Neural cell (in vitro differentiated cells): ENCODE measurements around the gene TEX14. TPM values are rescaled to one million over a fixed set of nuclear protein-coding genes. Genes with fewer than 3 reads are reported as not detected.

Experiments
- H2AFZ ChIP-seq: fragments of 200-600, 300-800 bp; sonication (generic), shearing (Covaris generic); 2 replicates; pipeline ENCODE4 v1.6.0; 2014; ENCODE audit warnings: low read depth, mild to moderate bottlenecking, antibody characterized with exemption, low read length, moderate library complexity
- H3F3A ChIP-seq: fragments of 200-600 bp; shearing (Covaris generic); 2 replicates; pipeline ENCODE4 v1.6.1; 2016; ENCODE audit warnings: mild to moderate bottlenecking, moderate library complexity, mixed read lengths, antibody characterized with exemption, low read length; ENCODE audit not compliant: insufficient read depth, poor library complexity, severe bottlenecking
- H3K27ac ChIP-seq: fragments of 200-600, 300-800 bp; sonication (generic), shearing (Covaris generic); 2 replicates; pipeline ENCODE4 v1.5.1; 2014; ENCODE audit warnings: mild to moderate bottlenecking, low read length, moderate library complexity
- H3K27me3 ChIP-seq: fragments of 300-800, 200-600 bp; sonication (generic), shearing (Covaris generic); 2 replicates; pipeline ENCODE4 v1.6.0; 2014; ENCODE audit warnings: mild to moderate bottlenecking, low read depth, low read length, moderate library complexity; ENCODE audit not compliant: insufficient read depth
- H3K36me3 ChIP-seq: fragments of 300-800, 200-600 bp; sonication (generic), shearing (Covaris generic); 2 replicates; pipeline ENCODE4 v1.5.1; 2014; ENCODE audit warnings: mild to moderate bottlenecking, antibody characterized with exemption, low read length, moderate library complexity; ENCODE audit not compliant: insufficient read depth
- H3K4me2 ChIP-seq: fragments of 300-800, 200-600 bp; sonication (generic), shearing (Covaris generic); 2 replicates; pipeline ENCODE4 v1.6.0; 2014; ENCODE audit warnings: mild to moderate bottlenecking, low read length
- H3K4me3 ChIP-seq: fragments of 300-800, 200-600 bp; sonication (generic), shearing (Covaris generic); 2 replicates; pipeline ENCODE4 v1.5.1; 2014; ENCODE audit warnings: mild to moderate bottlenecking, low read length, moderate library complexity
- H3K79me2 ChIP-seq: fragments of 200-600 bp; shearing (Covaris generic); replicated peaks from 2 replicates; pipeline ENCODE4 v1.6.0; 2014; ENCODE audit warnings: mild to moderate bottlenecking, low read length, moderate library complexity; ENCODE audit not compliant: insufficient read depth
- H3K9ac ChIP-seq: fragments of 300-800, 200-600 bp; sonication (generic), shearing (Covaris generic); 2 replicates; pipeline ENCODE4 v1.6.1; 2016; ENCODE audit warnings: mild to moderate bottlenecking, low read length, mixed read lengths
- H3K9me2 ChIP-seq: fragments of 200-600 bp; shearing (Covaris generic); 2 replicates; pipeline ENCODE4 v1.6.1; 2016; ENCODE audit warnings: mild to moderate bottlenecking, low read length, mixed read lengths; ENCODE audit not compliant: insufficient read depth
- H3K9me3 ChIP-seq: fragments of 200-600, 300-800 bp; sonication (generic), shearing (Covaris generic); 2 replicates; pipeline ENCODE4 v1.6.1; 2016; ENCODE audit warnings: mild to moderate bottlenecking, mixed run types, low read length, moderate library complexity, mixed read lengths
- H4K20me1 ChIP-seq: fragments of 200-600 bp; shearing (Covaris generic); 2 replicates; pipeline ENCODE4 v1.6.1; 2016; ENCODE audit warnings: mild to moderate bottlenecking, mixed run types; ENCODE audit not compliant: insufficient read depth
- EP300 ChIP-seq: fragments of 450-650 bp; conservative IDR thresholded peaks from 2 replicates; pipeline ENCODE4 v1.6.1; 2014; ENCODE audit warnings: antibody characterized with exemption, mild to moderate bottlenecking, moderate library complexity; ENCODE audit not compliant: poor library complexity, severe bottlenecking
- EZH2 ChIP-seq: fragments of 200-600, 300-800 bp; shearing (Covaris generic), sonication (generic); IDR thresholded peaks from 2 replicates; pipeline ENCODE4 v1.6.1; 2014; ENCODE audit warnings: antibody characterized with exemption, low read length, borderline replicate concordance, mild to moderate bottlenecking; ENCODE audit not compliant: insufficient read depth, poor library complexity, severe bottlenecking
- MXI1 ChIP-seq: fragments of 450-650 bp; conservative IDR thresholded peaks from 2 replicates; pipeline ENCODE4 v1.6.1; 2014; ENCODE audit warnings: antibody characterized with exemption, mild to moderate bottlenecking; ENCODE audit not compliant: poor library complexity, severe bottlenecking
- POLR2AphosphoS5 ChIP-seq: IDR thresholded peaks from 2 replicates; pipeline ENCODE4 v1.6.1; 2012
- RAD21 ChIP-seq: fragments of 450-650 bp; conservative IDR thresholded peaks from 2 replicates; pipeline ENCODE4 v1.6.1; 2014; ENCODE audit warnings: antibody characterized with exemption, mild to moderate bottlenecking, moderate library complexity
- SMC3 ChIP-seq: fragments of 450-650 bp; conservative IDR thresholded peaks from 2 replicates; pipeline ENCODE4 v1.6.1; 2014; ENCODE audit warnings: antibody characterized with exemption, mild to moderate bottlenecking, moderate library complexity; ENCODE audit not compliant: poor library complexity
- TAF1 ChIP-seq: IDR thresholded peaks from 2 replicates; pipeline ENCODE4 v1.6.1; 2012; ENCODE audit warnings: low read depth
- polyA plus RNA-seq: library from polyadenylated mRNA; depleted of rRNA; stranded (reverse); fragments of >200 nt; gene quantifications from 2 replicates; pipeline ENCODE4 v1.2.3, GENCODE V29; 2014
- TF ChIP-seq, protein P1 (sequence below): IDR thresholded peaks from 2 replicates; pipeline ENCODE4 v1.6.1; 2012; ENCODE audit warnings: borderline replicate concordance
- TF ChIP-seq, protein P2 (sequence below): fragments of 450-650 bp; IDR thresholded peaks from 2 replicates; pipeline ENCODE4 v1.5.1; 2014; ENCODE audit warnings: antibody characterized with exemption, mild to moderate bottlenecking, moderate library complexity; ENCODE audit not compliant: poor library complexity, severe bottlenecking

TEX14 gene
- polyA plus RNA-seq, 1 donor from 2014 or later = 1.4 TPM

- Histone ChIP-seq H3K27ac (no peak overlapping the region), H3K79me2 (no peaks in the 10 kb centered on the region), H2AFZ (no peak overlapping the region), H3F3A (no peaks in the 10 kb centered on the region), H3K9ac (no peak overlapping the region), H3K36me3 (no peaks in the 10 kb centered on the region), H4K20me1 (no peaks in the 10 kb centered on the region), H3K4me3 (no peak overlapping the region), H3K27me3 (no peaks in the 10 kb centered on the region), H3K9me2 (no peaks in the 10 kb centered on the region), H3K4me2 (no peak overlapping the region), H3K9me3 (no peaks in the 10 kb centered on the region)
- TF ChIP-seq MXI1 (no peak), EZH2 (no peak), RAD21 (no peak), POLR2AphosphoS5 (no peak), SMC3 (no peak), EP300 (no peak), TAF1 (no peak)
- TF ChIP-seq, protein P1, sequence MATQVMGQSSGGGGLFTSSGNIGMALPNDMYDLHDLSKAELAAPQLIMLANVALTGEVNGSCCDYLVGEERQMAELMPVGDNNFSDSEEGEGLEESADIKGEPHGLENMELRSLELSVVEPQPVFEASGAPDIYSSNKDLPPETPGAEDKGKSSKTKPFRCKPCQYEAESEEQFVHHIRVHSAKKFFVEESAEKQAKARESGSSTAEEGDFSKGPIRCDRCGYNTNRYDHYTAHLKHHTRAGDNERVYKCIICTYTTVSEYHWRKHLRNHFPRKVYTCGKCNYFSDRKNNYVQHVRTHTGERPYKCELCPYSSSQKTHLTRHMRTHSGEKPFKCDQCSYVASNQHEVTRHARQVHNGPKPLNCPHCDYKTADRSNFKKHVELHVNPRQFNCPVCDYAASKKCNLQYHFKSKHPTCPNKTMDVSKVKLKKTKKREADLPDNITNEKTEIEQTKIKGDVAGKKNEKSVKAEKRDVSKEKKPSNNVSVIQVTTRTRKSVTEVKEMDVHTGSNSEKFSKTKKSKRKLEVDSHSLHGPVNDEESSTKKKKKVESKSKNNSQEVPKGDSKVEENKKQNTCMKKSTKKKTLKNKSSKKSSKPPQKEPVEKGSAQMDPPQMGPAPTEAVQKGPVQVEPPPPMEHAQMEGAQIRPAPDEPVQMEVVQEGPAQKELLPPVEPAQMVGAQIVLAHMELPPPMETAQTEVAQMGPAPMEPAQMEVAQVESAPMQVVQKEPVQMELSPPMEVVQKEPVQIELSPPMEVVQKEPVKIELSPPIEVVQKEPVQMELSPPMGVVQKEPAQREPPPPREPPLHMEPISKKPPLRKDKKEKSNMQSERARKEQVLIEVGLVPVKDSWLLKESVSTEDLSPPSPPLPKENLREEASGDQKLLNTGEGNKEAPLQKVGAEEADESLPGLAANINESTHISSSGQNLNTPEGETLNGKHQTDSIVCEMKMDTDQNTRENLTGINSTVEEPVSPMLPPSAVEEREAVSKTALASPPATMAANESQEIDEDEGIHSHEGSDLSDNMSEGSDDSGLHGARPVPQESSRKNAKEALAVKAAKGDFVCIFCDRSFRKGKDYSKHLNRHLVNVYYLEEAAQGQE = no peak
- TF ChIP-seq, protein P2, sequence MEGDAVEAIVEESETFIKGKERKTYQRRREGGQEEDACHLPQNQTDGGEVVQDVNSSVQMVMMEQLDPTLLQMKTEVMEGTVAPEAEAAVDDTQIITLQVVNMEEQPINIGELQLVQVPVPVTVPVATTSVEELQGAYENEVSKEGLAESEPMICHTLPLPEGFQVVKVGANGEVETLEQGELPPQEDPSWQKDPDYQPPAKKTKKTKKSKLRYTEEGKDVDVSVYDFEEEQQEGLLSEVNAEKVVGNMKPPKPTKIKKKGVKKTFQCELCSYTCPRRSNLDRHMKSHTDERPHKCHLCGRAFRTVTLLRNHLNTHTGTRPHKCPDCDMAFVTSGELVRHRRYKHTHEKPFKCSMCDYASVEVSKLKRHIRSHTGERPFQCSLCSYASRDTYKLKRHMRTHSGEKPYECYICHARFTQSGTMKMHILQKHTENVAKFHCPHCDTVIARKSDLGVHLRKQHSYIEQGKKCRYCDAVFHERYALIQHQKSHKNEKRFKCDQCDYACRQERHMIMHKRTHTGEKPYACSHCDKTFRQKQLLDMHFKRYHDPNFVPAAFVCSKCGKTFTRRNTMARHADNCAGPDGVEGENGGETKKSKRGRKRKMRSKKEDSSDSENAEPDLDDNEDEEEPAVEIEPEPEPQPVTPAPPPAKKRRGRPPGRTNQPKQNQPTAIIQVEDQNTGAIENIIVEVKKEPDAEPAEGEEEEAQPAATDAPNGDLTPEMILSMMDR = no peak
These were observed 7.8 kb downstream of the TEX14 start for GRCh38 chr17:58684003-58684402.

GRCh38 chr17:58680038-58680369, 11.8 kb downstream of the TEX14 start:
- no peaks in the 10 kb centered on the region for H3K9me3 ChIP-seq
- H4K20me1 ChIP-seq = no peaks in the 10 kb centered on the region
- H2AFZ ChIP-seq = no peak overlapping the region
- no peak overlapping the region for H3K4me3 ChIP-seq
- H3K4me2 ChIP-seq = no peak overlapping the region
- no peaks in the 10 kb centered on the region for H3F3A ChIP-seq
- no peak overlapping the region for H3K27ac ChIP-seq
- no peaks in the 10 kb centered on the region for H3K9me2 ChIP-seq
- TF ChIP-seq TAF1 (no peak), RAD21 (no peak), POLR2AphosphoS5 (no peak), EP300 (no peak), MXI1 (no peak)
- TF ChIP-seq, protein P2 = no peak
- no peaks in the 10 kb centered on the region for H3K79me2 ChIP-seq
- no peaks in the 10 kb centered on the region for H3K36me3 ChIP-seq
- no peaks in the 10 kb centered on the region for H3K27me3 ChIP-seq
- H3K9ac ChIP-seq = no peak overlapping the region
